RPMI7951 (cell line): ENCODE data around the gene RUFY1. TPM values are rescaled to one million over a fixed set of nuclear protein-coding genes. Genes with fewer than 3 reads are reported as not detected.
"Not testable (repeated sequence)": the region's sequence is repeated elsewhere in the genome, so short reads cannot be mapped to it uniquely, and the experiment has no call there.

ENCODE experiments used
- DNase-seq: peaks from one replicate; pipeline ENCODE4 v3.0.0-alpha.2; 2012; ENCODE audit warnings: low read depth
- total RNA-seq: library from RNA; depleted of rRNA; stranded (reverse); fragments of >200 nt; shearing (Covaris generic); gene quantifications from 2 replicates; pipeline ENCODE4 v1.2.3, GENCODE V29; 2014; rRNA removed

The RUFY1 gene
- total RNA-seq: 21.0 and 24.5 TPM in 2 replicates

GRCh38 chr5:179550511-179551342, at the start of gene RUFY1:
Gene RUFY1, plus strand, starts transcription at chr5:179550554. Its CDS starts 16 bp downstream, at chr5:179550570.
- DNase-seq: peak; percentile 70

GRCh38 chr5:179501997-179502396, 48.4 kb upstream of the RUFY1 start:
- DNase-seq: not testable (repeated sequence)

- not testable (repeated sequence) for DNase-seq
These were observed 47.9 kb upstream of the RUFY1 start for GRCh38 chr5:179502420-179502819.

GRCh38 chr5:179504191-179504590, 46.2 kb upstream of the RUFY1 start:
- DNase-seq: no peak

- DNase-seq: no peak
These were observed 45.6 kb upstream of the RUFY1 start for GRCh38 chr5:179504600-179505396.

- DNase-seq: no peak
These were observed 44.6 kb upstream of the RUFY1 start for GRCh38 chr5:179505636-179506261.

- no peak for DNase-seq
These were observed 41.1 kb upstream of the RUFY1 start for GRCh38 chr5:179509239-179509638.

GRCh38 chr5:179509845-179510244, 40.5 kb upstream of the RUFY1 start:
- DNase-seq: no peak

- no peak for DNase-seq
These were observed 37.8 kb upstream of the RUFY1 start for GRCh38 chr5:179512452-179513000.

- DNase-seq: not testable (repeated sequence)
These were observed 34.9 kb upstream of the RUFY1 start for GRCh38 chr5:179515501-179515900.

GRCh38 chr5:179516221-179516620, 34.1 kb upstream of the RUFY1 start:
- no peak for DNase-seq

- not testable (repeated sequence) for DNase-seq
These were observed 32.6 kb upstream of the RUFY1 start for GRCh38 chr5:179517746-179518145.

GRCh38 chr5:179518369-179518768, 32.0 kb upstream of the RUFY1 start:
- not testable (repeated sequence) for DNase-seq

- DNase-seq: peak; percentile 11
These were observed 30.8 kb upstream of the RUFY1 start for GRCh38 chr5:179519416-179520070.

- DNase-seq: not testable (repeated sequence)
These were observed 28.2 kb upstream of the RUFY1 start for GRCh38 chr5:179522107-179522506.

GRCh38 chr5:179526978-179527377, 23.4 kb upstream of the RUFY1 start:
- no peak for DNase-seq

GRCh38 chr5:179530069-179530998, 20.0 kb upstream of the RUFY1 start:
- peak; percentile 24 for DNase-seq

GRCh38 chr5:179533024-179533423, 17.3 kb upstream of the RUFY1 start:
- DNase-seq: no peak

GRCh38 chr5:179533907-179534306, 16.4 kb upstream of the RUFY1 start:
- no peak for DNase-seq

GRCh38 chr5:179534431-179534830, 15.9 kb upstream of the RUFY1 start:
- DNase-seq: no peak
